MCF 10A (cell line): ENCODE data around the gene SLC6A11. TPM values are rescaled to one million over a fixed set of nuclear protein-coding genes. Genes with fewer than 3 reads are reported as not detected.

Experiments used
- Bru-seq: library from RNA; stranded (reverse); fragments of 400-500 nt; gene quantifications from one replicate; lab custom pipeline; 2021; lab: Mats Ljungman, UMichigan
- BruChase-seq, 2 experiments: library from RNA; stranded (reverse); fragments of 400-500 nt; gene quantifications; one replicate each; lab custom pipeline; 2021; lab: Mats Ljungman, UMichigan
- BruUV-seq: library from RNA; stranded (reverse); fragments of 400-500 nt; replicated peaks from 2 replicates; lab custom pipeline; 2021; lab: Mats Ljungman, UMichigan
- CTCF ChIA-PET: fragments of 300-600 bp; sonication (Branson Sonifier 250); formaldehyde crosslinking; extraction: SDS; loops from one replicate; lab custom pipeline; 2021; ENCODE audit warnings: antibody characterized with exemption, inconsistent platforms; lab: Yijun Ruan, JAX
- POLR2A ChIA-PET: fragments of 300-600, 350-650 bp; sonication (Branson Sonifier 250); formaldehyde crosslinking; extraction: SDS; loops from one replicate; lab custom pipeline; 2020; ENCODE audit warnings: antibody characterized with exemption, inconsistent platforms; lab: Yijun Ruan, JAX
- DNase-seq: peaks from one replicate; pipeline ENCODE4 v3.0.0-alpha.2; 2018; ENCODE audit not compliant: unreplicated experiment
- H3K27ac Mint-ChIP-seq: one replicate; pipeline ENCODE4 v1.8.0; 2022; ENCODE audit warnings: mild to moderate bottlenecking, low read depth, mixed read lengths; ENCODE audit not compliant: unreplicated experiment
- H3K27me3 Mint-ChIP-seq: one replicate; pipeline ENCODE4 v1.8.0; 2022; ENCODE audit warnings: mixed read lengths; ENCODE audit not compliant: insufficient read depth, unreplicated experiment
- H3K36me3 Mint-ChIP-seq: one replicate; pipeline ENCODE4 v1.8.0; 2022; ENCODE audit warnings: mild to moderate bottlenecking, moderate library complexity, mixed read lengths; ENCODE audit not compliant: insufficient read depth, unreplicated experiment
- H3K4me1 Mint-ChIP-seq: one replicate; pipeline ENCODE4 v1.8.0; 2022; ENCODE audit warnings: mixed read lengths; ENCODE audit not compliant: insufficient read depth, unreplicated experiment
- H3K4me3 Mint-ChIP-seq: one replicate; pipeline ENCODE4 v1.8.0; 2022; ENCODE audit warnings: mild to moderate bottlenecking, moderate library complexity, mixed read lengths; ENCODE audit not compliant: unreplicated experiment
- H3K9me3 Mint-ChIP-seq: one replicate; pipeline ENCODE4 v1.8.0; 2022; ENCODE audit warnings: mixed read lengths; ENCODE audit not compliant: unreplicated experiment
- CTCF ChIP-seq: fragments of 200-600 bp; IDR thresholded peaks from one replicate; pipeline ENCODE4 v1.8.0; 2022; ENCODE audit warnings: antibody characterized with exemption, mild to moderate bottlenecking; ENCODE audit not compliant: unreplicated experiment
- intact Hi-C: fragments of 100-400 bp; cut with micrococcal nuclease; formaldehyde crosslinking; loops from 2 replicates; pipeline ENCODE4 v1.14.1; 2022
- long read RNA-seq: library from polyadenylated mRNA; stranded (forward); transcript quantifications from one replicate; pipeline ENCODE4 v2.0.0, GENCODE V29; 2022
- total RNA-seq: library from RNA; stranded (reverse); gene quantifications from 2 replicates; pipeline ENCODE4 v1.2.3, GENCODE V29; 2022

Gene SLC6A11
- 1.4 and 1.5 TPM in 2 replicates for total RNA-seq
- percentile 31 among the genes with signal in this experiment for Bru-seq, nascent RNA
- BruChase-seq, experiment 1, labeled RNA remaining after a 6-hour chase = percentile 21 among the genes with signal in this experiment
- percentile 27 among the genes with signal in this experiment for BruChase-seq, experiment 2, labeled RNA remaining after a 2-hour chase
- long read RNA-seq, full-length matches to known transcripts = 3 of 6 reads
- long read RNA-seq, partial matches to known transcripts = 0 of 6 reads
- long read RNA-seq, other reads (novel, unspliced or antisense) = 3 of 6 reads

DNA sequence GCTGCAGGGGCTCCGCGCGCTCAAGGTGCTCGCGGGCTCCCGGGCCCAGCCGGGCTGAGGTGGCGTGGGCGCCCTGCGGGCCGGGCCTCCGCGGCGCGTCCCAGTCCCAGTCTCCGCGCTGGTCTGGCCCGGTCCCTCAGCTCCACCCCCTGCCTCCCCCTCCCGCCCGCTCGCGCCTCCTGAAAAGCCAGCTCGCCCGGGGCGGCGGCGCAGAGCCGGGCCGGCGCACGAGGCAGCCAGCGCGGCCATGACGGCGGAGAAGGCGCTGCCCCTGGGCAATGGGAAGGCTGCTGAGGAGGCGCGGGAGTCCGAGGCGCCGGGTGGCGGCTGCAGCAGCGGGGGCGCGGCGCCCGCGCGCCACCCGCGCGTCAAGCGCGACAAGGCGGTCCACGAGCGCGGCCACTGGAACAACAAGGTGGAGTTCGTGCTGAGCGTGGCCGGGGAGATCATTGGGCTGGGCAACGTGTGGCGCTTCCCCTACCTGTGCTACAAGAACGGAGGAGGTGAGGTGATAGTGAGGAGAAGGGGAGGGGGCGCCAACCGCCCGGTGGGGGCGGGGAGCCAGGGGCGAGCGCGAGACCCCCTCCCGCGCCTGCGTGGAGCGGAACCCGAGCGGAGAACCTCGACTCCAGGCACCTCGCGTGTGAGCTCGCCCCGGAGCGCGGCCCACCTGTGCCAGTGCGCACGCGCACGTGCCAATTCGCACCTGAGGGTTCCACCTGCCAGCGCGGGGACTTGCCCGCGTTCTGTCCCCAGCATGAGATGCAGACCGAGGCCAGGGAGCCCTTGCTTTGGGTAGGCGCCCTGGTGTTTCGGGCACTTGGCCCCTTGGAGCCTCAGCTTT lies at the start of gene SLC6A11:
Gene SLC6A11, plus strand, starts transcription at position 210 of the 844 bp plus-strand sequence. Its CDS starts 38 bp downstream, at position 248.
- H3K27me3 Mint-ChIP-seq = peaks cover 20% of the 10 kb centered on the region
- POLR2A ChIA-PET = no interaction called here
- H3K4me1 Mint-ChIP-seq = no peaks in the 10 kb centered on the region
- DNase-seq = no peak
- BruUV-seq = no TSS peak
- H3K27ac Mint-ChIP-seq = no peak within 1 kb of the TSS
- H3K9me3 Mint-ChIP-seq = no peaks in the 10 kb centered on the region
- H3K36me3 Mint-ChIP-seq = no peaks in the 10 kb centered on the region
- CTCF ChIA-PET = no interaction called here
- intact Hi-C loops = no loop called here
- peak within 1 kb of the TSS; percentile 55 for H3K4me3 Mint-ChIP-seq
- no peak for TF ChIP-seq CTCF

GRCh38 chr3:10768708-10769394 lies 47.2 kb upstream of the SLC6A11 start:
- intact Hi-C loops = no loop called here
- POLR2A ChIA-PET = interaction anchor here (1.6 kb wide), 1 partner anchor 14 kb away, joined by 3 read pairs; no protein-coding TSS in a partner anchor
- BruUV-seq = no TSS peak

DNA sequence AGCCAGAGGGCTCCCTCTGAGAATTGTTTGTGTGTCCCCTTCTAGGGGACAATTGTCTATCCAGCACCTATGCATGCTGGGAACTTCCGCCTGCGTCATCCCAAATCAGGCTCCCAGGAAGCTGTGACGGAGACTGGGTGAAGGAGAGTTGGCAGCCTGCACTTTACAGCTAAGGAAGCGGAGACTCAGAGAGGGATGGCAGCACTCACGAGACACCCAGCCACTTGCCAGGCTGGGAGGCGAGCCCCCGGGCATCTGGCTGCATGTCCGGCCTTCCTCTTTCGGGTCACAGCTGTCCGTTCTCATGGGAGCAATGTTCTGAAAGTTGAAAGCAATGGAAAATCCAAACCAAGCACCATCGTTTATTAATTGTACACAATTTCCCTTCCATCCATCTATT lies 45.5 kb upstream of the SLC6A11 start:
- ChIA-PET CTCF (interaction anchor here (0.6 to 5.6 kb wide), 5 partner anchors 14 to 358 kb away, joined by 3 to 54 read pairs (median 5); no protein-coding TSS in a partner anchor), POLR2A (interaction anchor here (0.6 kb wide), 1 partner anchor 1321 kb away, joined by 3 read pairs; no protein-coding TSS in a partner anchor)
- Mint-ChIP-seq H3K36me3 (no peaks in the 10 kb centered on the region), H3K27me3 (no peaks in the 10 kb centered on the region), H3K4me1 (peaks cover 6% of the 10 kb centered on the region), H3K9me3 (no peaks in the 10 kb centered on the region), H3K4me3 (no peak overlapping the region), H3K27ac (no peak overlapping the region)
- no TSS peak for BruUV-seq
- intact Hi-C loops = no loop called here
- no peak for TF ChIP-seq CTCF
- DNase-seq = no peak

More at GRCh38 chr3:10768708-10769394, 47.2 kb upstream of the SLC6A11 start:
- Mint-ChIP-seq H3K27me3 (no peaks in the 10 kb centered on the region), H3K4me1 (peaks cover 6% of the 10 kb centered on the region), H3K27ac (no peak overlapping the region), H3K36me3 (no peaks in the 10 kb centered on the region), H3K9me3 (no peaks in the 10 kb centered on the region), H3K4me3 (no peak overlapping the region)
- CTCF ChIA-PET = interaction anchor here (0.6 to 5.6 kb wide), 6 partner anchors 12 to 469 kb away, joined by 3 to 54 read pairs (median 7); no protein-coding TSS in a partner anchor
- DNase-seq = no peak
- no peak for TF ChIP-seq CTCF
